Ishikawa (cell line): ENCODE data around the gene GSTA1.
"Not testable (repeated sequence)": the region's sequence is repeated elsewhere in the genome, so short reads cannot be mapped to it uniquely, and the experiment has no call there.

Experiments used
- CEBPB ChIP-seq: IDR thresholded peaks from 2 replicates; pipeline ENCODE4 v1.6.1; 2012
- CREB1 ChIP-seq: IDR thresholded peaks from 2 replicates; pipeline ENCODE4 v1.6.1; 2012; ENCODE audit warnings: low read depth
- EGR1 ChIP-seq: IDR thresholded peaks from 2 replicates; pipeline ENCODE4 v1.6.1; 2012
- EP300 ChIP-seq: IDR thresholded peaks from 2 replicates; pipeline ENCODE4 v1.6.1; 2012; ENCODE audit warnings: borderline replicate concordance
- FOXM1 ChIP-seq: IDR thresholded peaks from 2 replicates; pipeline ENCODE4 v1.6.1; 2012; ENCODE audit warnings: low read depth, borderline replicate concordance
- MAX ChIP-seq: IDR thresholded peaks from 2 replicates; pipeline ENCODE4 v1.6.1; 2012
- NFIC ChIP-seq: IDR thresholded peaks from 2 replicates; pipeline ENCODE4 v1.6.1; 2012
- RAD21 ChIP-seq: IDR thresholded peaks from 2 replicates; pipeline ENCODE4 v1.6.1; 2012; ENCODE audit warnings: low read depth
- REST ChIP-seq: IDR thresholded peaks from 2 replicates; pipeline ENCODE4 v1.6.1; 2012; ENCODE audit warnings: low read depth, mild to moderate bottlenecking
- TAF1 ChIP-seq: IDR thresholded peaks from 2 replicates; pipeline ENCODE4 v1.6.1; 2012; ENCODE audit warnings: low read depth, mild to moderate bottlenecking
- TCF12 ChIP-seq: IDR thresholded peaks from 2 replicates; pipeline ENCODE4 v1.6.1; 2012; ENCODE audit warnings: low read depth
- TEAD4 ChIP-seq: IDR thresholded peaks from 2 replicates; pipeline ENCODE4 v1.6.1; 2012
- USF1 ChIP-seq: IDR thresholded peaks from 2 replicates; pipeline ENCODE4 v1.6.1; 2012
- YY1 ChIP-seq: IDR thresholded peaks from 2 replicates; pipeline ENCODE4 v1.6.1; 2012; ENCODE audit warnings: low read depth
- ZBTB7A ChIP-seq: IDR thresholded peaks from 2 replicates; pipeline ENCODE4 v1.6.1; 2012; ENCODE audit warnings: low read depth

The GSTA1 gene

GRCh38 chr6:52803668-52804255, at the start of gene GSTA1:
GSTA1 (minus strand) TSS chr6:52803816; CDS start chr6:52799267, 4,549 bp downstream.
- not testable (repeated sequence) for TF ChIP-seq REST, TEAD4, CEBPB

GRCh38 chr6:52849137-52849536, 45.5 kb upstream of the GSTA1 start:
- no peak for TF ChIP-seq TCF12
- no peak for TF ChIP-seq ZBTB7A
- no peak for TF ChIP-seq EP300
- TF ChIP-seq CREB1 = no peak
- TF ChIP-seq TAF1 = no peak
- no peak for TF ChIP-seq USF1
- no peak for TF ChIP-seq NFIC

GRCh38 chr6:52846002-52846401, 42.4 kb upstream of the GSTA1 start:
- TF ChIP-seq CREB1 (no peak), EP300 (no peak), TAF1 (no peak), ZBTB7A (no peak), TCF12 (no peak), USF1 (no peak)

- TF ChIP-seq TEAD4 (no peak), MAX (no peak), EGR1 (no peak), TAF1 (no peak)
These were observed 40.0 kb upstream of the GSTA1 start for GRCh38 chr6:52843605-52844004.

- TF ChIP-seq MAX (no peak), TEAD4 (peak; percentile 88), USF1 (no peak), REST (no peak), EP300 (peak; percentile 61), CEBPB (peak; percentile 56; the same call in 1 of the 2 replicates), TAF1 (no peak), TCF12 (0 out of 2 replicates have a peak, but pooled peaks have one; percentile 45), ZBTB7A (no peak), YY1 (no peak), EGR1 (no peak), NFIC (peak; percentile 91), CREB1 (no peak), FOXM1 (peak; percentile 3; the same call in 1 of the 2 replicates), RAD21 (no peak)
These were observed 37.4 kb upstream of the GSTA1 start, which contains the start of gene GSTA5 for GRCh38 chr6:52840763-52841585. GSTA5 (minus strand) TSS chr6:52840813.
